Astrocyte of the hippocampus (primary cell): ENCODE data around the gene FMN1.
"Not testable (repeated sequence)": the region's sequence is repeated elsewhere in the genome, so short reads cannot be mapped to it uniquely, and the experiment has no call there.

Experiments
- DNase-seq: peaks from one replicate; pipeline ENCODE4 v3.0.0; 2011; ENCODE audit warnings: low read depth, low spot score

The FMN1 gene

GRCh38 chr15:33094336-33094735 is 100.2 kb downstream of the FMN1 start:
- DNase-seq, result no peak

- DNase-seq, result no peak
These were observed 101.3 kb downstream of the FMN1 start for GRCh38 chr15:33093222-33093621.

- DNase-seq, result no peak
These were observed 102.4 kb downstream of the FMN1 start for GRCh38 chr15:33091983-33092693.

DNA sequence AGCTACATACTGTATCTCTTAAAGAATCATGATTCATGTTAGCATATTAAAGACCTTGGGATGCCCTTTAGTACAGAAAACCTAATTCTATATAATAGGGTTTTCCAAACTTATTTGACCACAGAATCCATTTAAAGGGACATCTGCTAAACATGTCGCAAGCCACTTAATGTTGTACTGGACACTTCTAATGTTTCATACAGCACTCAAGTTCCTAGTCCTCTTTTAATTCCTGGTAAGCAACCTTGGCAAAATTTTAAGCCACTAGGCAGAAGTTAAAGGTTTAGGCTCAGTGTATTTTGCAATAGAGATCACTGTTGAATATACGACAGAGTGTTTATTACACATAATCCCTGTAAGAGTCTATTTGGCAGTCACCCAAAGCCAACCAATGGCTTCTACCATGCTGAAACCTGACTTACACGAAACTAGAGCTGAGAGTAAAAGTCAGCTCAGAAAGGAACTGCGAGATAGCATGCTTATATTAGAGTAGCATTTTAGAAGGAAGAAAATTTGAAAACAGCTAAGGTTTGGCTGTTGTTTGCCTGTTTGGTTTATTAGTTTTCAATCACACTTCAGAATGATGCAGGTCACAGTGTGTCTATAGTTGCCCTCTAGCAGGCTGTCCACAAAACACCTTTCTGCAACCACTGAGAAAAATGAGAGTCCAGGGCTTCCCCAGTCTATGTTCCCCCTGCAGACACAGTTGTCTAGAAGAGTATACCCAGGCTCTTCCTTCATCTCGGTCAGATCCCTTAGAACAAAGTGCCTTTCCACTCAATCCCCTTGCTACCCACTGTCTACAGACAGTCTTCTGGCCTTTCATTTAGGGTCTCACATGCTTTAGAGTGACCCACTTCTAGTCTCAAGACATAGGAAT is 104.4 kb downstream of the FMN1 start:
- DNase-seq, result peak; percentile 67

DNA sequence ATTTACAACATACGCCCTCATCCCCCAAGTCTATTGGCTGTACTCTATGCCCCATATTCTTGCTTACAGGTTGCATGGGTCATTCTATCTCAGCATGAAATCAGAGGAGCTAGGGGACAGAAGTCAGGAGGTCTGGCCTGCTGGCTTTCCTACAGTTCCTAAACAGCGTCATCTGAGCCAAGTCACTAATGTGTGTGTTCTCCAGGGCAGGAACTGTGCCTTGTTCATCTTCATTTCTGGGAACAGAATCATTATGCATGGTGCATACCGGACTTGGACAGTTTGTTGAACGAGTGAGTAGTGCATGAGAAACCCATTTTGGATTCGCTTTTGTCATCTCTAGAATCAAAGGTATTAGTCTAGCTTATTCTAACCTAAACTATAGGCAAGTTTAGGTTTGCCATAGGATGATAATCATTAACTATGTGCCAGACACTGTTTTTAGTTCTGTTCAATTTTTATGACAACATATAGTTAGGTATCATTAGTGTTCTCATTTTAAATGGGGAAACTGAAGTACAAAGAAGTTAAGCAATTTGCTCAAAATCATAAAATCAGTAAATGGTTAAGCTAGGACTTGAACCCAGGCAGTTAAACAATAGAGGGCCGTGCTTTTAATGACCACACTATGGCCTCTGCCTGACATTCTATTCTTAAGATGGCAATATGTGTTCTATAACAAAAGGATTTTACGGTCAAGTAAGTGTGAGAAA is 105.2 kb downstream of the FMN1 start:
- DNase-seq, result no peak

DNA sequence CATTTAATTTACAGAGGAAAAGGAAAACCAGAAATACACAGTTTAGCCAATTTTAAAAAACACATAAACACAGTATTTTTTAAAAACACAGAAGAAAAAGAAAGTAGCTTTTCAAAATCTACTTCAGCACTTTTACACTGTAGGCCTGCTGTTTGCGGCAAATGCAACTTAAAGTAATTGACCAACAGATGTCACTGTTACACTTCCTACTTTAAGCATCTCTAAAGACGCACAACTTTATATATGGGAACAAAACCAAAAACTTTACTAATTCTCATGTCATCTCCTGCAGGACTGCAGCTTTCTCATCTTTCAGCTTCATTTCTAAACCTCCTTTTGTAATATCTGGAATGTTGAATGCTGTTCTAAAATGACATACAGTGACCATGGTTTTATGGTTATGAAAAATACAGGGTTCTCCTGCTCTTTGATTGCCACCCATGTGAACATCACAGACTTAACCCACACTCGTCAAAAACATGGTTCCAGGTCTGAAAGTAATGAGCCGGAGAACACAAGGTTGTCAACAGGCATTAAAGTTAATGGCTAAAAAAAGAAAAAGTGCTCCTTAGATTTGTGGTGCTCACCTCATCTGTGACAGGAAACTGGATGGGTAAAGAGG is 107.9 kb downstream of the FMN1 start:
- DNase-seq, result peak; percentile 73

GRCh38 chr15:33084661-33085060 is 109.9 kb downstream of the FMN1 start:
- peak; percentile 48 for DNase-seq

DNA sequence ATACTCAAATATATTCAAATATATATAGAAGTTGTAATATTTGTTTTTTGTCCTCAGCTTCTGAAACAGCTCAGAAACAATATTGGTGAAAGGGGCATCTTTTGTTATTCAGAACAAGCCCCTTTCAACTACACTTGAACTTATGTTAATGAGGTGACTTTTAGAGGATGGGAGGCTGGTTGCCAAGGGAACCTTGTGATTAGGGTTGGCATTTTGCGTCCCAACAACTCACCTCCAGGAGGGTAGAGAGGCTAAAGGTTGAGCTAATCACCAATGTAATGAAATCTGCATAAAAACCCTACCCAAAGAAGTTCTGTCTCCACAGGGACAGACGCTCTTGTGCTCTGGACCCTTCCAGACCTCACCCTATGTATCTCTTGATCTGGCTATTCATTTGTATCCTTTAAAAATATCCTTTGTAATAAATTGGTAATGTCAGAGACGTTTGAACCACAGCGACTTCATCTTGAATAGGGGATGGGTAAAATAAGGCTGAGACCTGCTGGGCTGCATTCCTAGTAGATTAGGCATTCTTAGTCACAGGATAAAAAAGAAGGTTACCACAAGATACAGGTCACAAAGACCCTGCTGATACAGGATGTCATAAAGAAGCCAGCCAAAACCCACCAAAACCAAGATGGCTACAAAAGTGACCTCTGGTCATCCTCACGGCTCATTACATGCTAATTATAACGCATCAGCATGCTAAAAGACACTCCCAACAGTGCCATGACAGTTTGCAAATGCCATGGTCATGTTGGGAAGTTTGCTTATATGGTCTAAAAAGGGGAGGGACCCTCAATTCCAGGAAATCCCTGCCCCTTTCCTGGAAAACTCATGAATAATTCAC is 111.1 kb downstream of the FMN1 start:
- DNase-seq, result peak; percentile 38

- DNase-seq, result no peak
These were observed 114.5 kb downstream of the FMN1 start for GRCh38 chr15:33080006-33080405.

- no peak for DNase-seq
These were observed 115.9 kb downstream of the FMN1 start for GRCh38 chr15:33078607-33079006.

GRCh38 chr15:33076937-33077336 is 117.6 kb downstream of the FMN1 start:
- no peak for DNase-seq

- no peak for DNase-seq
These were observed 119.6 kb downstream of the FMN1 start for GRCh38 chr15:33074942-33075341.

- no peak for DNase-seq
These were observed 120.3 kb downstream of the FMN1 start for GRCh38 chr15:33074212-33074611.

GRCh38 chr15:33071451-33071850 is 123.1 kb downstream of the FMN1 start:
- no peak for DNase-seq

DNA sequence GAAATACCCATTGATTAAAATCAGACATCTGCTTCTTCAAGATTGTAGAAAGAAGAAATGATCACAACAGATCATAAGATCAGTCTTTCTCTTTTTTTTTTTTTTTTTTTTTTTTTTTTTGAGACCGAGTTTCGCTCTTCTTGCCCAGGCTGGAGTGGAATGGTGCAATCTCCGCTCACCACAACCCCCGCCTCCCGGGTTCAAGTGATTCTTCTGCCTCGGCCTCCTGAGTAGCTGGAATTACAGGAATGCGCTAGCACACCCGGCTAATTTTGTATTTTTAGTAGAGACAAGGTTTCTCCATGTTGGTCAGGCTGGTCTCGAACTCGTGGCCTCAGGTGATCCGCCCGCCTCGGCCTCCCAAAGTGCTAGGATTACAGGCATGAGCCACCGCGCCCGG is 124.6 kb downstream of the FMN1 start:
- DNase-seq, result not testable (repeated sequence)

GRCh38 chr15:33069161-33069560 is 125.4 kb downstream of the FMN1 start:
- DNase-seq, result no peak

DNA sequence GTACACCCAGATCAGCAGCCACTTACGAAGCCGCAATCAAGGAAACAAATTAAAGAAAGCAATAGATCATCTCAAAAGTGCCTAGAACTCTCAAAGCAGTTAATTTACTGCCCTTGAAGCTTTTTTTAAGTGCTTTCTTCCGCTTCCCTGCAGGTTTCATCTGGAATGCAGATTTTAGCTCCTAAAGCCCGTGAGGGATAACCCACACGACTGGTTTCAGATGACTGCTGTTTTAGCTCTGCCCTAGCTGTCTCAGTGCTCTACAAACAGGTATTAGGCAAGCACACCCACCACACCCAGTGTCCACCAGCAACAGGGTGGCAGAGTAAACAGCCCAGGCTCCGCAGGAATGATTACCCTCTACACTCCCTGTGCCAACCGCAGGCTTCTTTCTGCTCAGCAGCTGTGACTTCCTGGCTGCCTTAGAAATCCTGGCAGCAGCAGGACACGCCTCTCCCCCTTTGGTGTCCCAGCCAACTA is 126.0 kb downstream of the FMN1 start:
- DNase-seq, result peak; percentile 74

- DNase-seq, result peak; percentile 38
These were observed 126.5 kb downstream of the FMN1 start for GRCh38 chr15:33068007-33068481.

DNA sequence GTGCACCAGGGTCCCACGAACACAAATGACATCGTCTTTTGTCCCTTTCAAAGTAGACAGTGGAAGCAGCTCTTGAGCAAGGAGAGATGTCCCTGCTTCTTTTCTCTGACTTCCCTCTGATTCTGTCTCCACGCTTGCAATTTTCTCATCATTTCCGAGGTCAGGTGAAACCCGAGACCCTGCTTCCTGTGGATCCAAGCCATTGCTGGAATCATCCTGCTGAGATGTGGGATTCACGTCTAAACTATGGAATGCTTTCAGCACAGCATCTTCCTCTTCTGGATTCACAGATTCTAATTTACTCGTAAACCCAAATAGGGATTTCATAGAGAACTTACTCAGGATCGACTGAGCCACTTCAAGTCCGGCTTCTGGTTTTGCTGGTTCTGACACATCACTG is 127.1 kb downstream of the FMN1 start:
- DNase-seq, result peak; percentile 29

DNA sequence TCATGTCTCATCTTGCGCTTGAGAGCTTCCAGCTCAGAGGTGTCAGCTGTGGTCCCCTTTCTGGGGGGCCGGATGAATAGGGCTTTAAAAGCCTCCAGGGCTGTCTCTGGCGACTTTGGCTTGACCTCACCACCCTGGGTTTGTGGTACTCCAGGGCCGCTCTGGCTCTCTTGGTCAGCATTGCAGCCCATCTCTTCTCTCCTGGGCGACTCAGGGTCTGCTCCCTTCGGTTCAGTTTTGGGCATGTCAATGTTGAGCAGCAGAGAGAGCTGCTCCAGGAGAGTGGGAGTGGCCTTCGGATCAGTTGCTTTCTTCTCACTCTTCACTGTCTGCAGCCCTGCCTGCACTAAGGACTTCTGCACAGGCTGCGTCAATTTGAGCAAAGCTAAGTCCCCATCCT is 127.9 kb downstream of the FMN1 start:
- DNase-seq, result no peak

GRCh38 chr15:33064878-33065277 is 129.6 kb downstream of the FMN1 start:
- DNase-seq, result peak; percentile 86
